22Rv1 (cell line): Measurements from ENCODE around the gene KIF11.
"Not testable (repeated sequence)": the region's sequence is repeated elsewhere in the genome, so short reads cannot be mapped to it uniquely, and the experiment has no call there.

Experiments
- ZFX ChIP-seq: fragments of 450-650 bp; IDR thresholded peaks from 2 replicates; pipeline ENCODE4 v1.6.1; 2017; ENCODE audit warnings: antibody characterized with exemption, borderline replicate concordance
- TF ChIP-seq, protein P1 (sequence below): fragments of 450-650 bp; IDR thresholded peaks from 2 replicates; pipeline ENCODE4 v1.5.1; 2017; ENCODE audit warnings: mild to moderate bottlenecking

DNA sequence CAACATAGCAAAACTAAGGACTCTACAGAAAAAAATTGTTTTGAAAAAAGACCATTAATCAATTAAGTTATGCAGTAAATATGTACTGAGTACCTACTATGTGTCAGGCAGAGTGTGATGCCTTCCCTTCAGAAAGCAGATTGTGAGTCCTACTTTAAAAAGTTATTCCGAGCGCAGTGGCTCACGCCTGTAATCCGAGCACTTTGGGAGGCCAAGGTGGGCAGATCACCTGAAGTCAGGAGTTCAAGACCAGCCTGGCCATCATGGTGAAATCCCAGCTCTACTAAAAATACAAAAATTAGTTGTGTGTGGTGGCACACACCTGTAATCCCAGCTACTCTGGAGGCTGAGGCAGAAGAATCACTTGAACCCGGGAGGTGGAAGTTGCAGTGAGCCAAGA is 23.3 kb upstream of the KIF11 start:
- TF ChIP-seq ZFX = not testable (repeated sequence)
- TF ChIP-seq, protein P1, sequence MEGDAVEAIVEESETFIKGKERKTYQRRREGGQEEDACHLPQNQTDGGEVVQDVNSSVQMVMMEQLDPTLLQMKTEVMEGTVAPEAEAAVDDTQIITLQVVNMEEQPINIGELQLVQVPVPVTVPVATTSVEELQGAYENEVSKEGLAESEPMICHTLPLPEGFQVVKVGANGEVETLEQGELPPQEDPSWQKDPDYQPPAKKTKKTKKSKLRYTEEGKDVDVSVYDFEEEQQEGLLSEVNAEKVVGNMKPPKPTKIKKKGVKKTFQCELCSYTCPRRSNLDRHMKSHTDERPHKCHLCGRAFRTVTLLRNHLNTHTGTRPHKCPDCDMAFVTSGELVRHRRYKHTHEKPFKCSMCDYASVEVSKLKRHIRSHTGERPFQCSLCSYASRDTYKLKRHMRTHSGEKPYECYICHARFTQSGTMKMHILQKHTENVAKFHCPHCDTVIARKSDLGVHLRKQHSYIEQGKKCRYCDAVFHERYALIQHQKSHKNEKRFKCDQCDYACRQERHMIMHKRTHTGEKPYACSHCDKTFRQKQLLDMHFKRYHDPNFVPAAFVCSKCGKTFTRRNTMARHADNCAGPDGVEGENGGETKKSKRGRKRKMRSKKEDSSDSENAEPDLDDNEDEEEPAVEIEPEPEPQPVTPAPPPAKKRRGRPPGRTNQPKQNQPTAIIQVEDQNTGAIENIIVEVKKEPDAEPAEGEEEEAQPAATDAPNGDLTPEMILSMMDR = not testable (repeated sequence)
